Tibial artery (tissue), 4 donors: ENCODE measurements around the gene SYP.
A peak's percentile ranks its signal among the peaks of the same experiment; 100 is the strongest.

Experiments
- DNase-seq, 2 donors: peaks; one replicate each; pipeline ENCODE4 v3.0.0-alpha.2; 2019
- H3K27ac ChIP-seq, 2 donors: fragments of 200-600 bp; sonication (generic) in 1 of 2; 1 replicate in 1 of 2; 2 replicates in 1 of 2; pipeline ENCODE4 v1.5.1; 2018 to 2019; ENCODE audit warnings: mild to moderate bottlenecking in 1 of 2
- H3K27me3 ChIP-seq, 2 donors: fragments of 200-600 bp; sonication (generic) in 1 of 2; one replicate each; pipeline versions ENCODE4 v1.5.1 to v1.6.0; 2016 to 2019
- H3K36me3 ChIP-seq, 3 donors: fragments of 200-600 bp; sonication (generic) in 2 of 3; one replicate each; pipeline ENCODE4 v1.5.1; 2016 to 2019; ENCODE audit warnings: mild to moderate bottlenecking in 2 of 3
- H3K4me1 ChIP-seq, 4 donors: fragments of 200-600 bp; sonication (generic) in 2 of 4; 1 replicate in 3 of 4; 2 replicates in 1 of 4; pipeline ENCODE4 v1.5.1; 2016 to 2019
- H3K4me3 ChIP-seq, 2 donors: fragments of 200-600 bp; sonication (generic) in 1 of 2; 1 replicate in 1 of 2; 2 replicates in 1 of 2; pipeline ENCODE4 v1.5.1; 2018 to 2019; ENCODE audit warnings: mild to moderate bottlenecking in 2 of 2
- H3K9me3 ChIP-seq, 3 donors: fragments of 200-600 bp; sonication (generic) in 1 of 3; one replicate each; pipeline ENCODE4 v1.5.1; 2016 to 2019
- intact Hi-C: fragments of 100-400 bp; cut with DNase I; formaldehyde crosslinking; loops from one replicate; pipeline ENCODE4 v1.15.0; 2023; ENCODE audit warnings: low total_unique reads
- TF ChIP-seq, protein P1 (sequence below), 2 experiments: fragments of 200-600 bp in 1 of 2; fragments of 450-650 bp in 1 of 2; IDR thresholded peaks; one replicate each; pipeline ENCODE4 v1.5.1; 2017 to 2019; ENCODE audit warnings: antibody characterized with exemption in 2 of 2, mild to moderate bottlenecking in 1 of 2, moderate library complexity in 1 of 2

The SYP gene

DNA sequence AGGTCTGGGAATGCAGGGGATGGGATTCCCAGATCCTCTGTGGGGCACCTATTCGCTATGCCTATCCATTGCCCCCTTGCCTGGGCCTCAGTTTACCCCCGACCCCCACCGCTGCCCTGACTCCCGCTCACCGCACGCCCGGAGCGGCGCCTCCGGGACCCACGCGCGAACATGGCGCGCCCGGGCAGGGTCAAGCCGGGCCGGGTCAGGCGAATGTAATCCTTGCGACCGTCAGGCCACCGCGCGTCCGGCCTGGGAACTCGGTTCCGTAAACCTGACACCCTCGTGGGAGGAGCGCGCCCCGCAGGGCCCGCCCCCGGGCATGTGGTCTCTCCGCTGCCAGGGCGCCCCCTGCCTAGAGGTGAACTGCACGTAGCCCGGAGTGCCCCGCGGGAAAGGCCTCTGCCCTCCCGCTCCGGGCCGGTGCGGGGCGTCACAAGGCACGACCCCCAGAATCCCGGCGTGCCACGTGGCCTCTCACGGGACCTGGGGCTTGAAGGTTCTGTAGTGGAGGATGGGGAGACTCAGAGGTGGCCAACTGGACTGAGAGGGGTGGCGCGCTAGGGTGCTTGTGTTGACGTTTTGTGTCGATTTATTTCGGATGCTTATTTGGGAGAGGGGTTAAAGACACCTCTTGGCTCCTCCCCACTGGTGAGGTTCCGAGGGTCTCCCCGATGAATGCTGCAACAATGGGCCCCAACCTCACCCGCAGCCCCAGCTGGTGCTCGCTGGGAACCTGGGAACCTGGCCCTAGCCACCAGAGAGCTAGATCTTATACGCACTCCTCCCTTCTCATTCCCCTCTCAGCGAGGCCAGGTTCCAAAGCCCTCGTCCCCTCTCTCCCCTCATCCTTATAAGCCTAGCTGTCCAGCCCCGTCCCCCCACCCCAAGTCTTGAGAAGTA lies 13.6 kb downstream of the SYP start, which contains the start of gene PRICKLE3:
TSS of gene PRICKLE3 (minus strand) at position 249 of the 903 bp plus-strand sequence. CDS start at position 173, 76 bp downstream.
- Histone ChIP-seq H3K4me3 (peak within 1 kb of the TSS; percentile 61 to 64), H3K36me3 (peaks cover 0 to 8% (median 6%) of the 10 kb centered on the region in 3 donors), H3K4me1 (peaks cover 0 to 18% (median 7%) of the 10 kb centered on the region in 4 donors), H3K27ac (peak within 1 kb of the TSS; percentile 81 to 90), H3K27me3 (no peaks in the 10 kb centered on the region), H3K9me3 (no peaks in the 10 kb centered on the region)
- DNase-seq = peak; percentile 82 to 92
- intact Hi-C loops = no loop called here
- TF ChIP-seq, protein P1, sequence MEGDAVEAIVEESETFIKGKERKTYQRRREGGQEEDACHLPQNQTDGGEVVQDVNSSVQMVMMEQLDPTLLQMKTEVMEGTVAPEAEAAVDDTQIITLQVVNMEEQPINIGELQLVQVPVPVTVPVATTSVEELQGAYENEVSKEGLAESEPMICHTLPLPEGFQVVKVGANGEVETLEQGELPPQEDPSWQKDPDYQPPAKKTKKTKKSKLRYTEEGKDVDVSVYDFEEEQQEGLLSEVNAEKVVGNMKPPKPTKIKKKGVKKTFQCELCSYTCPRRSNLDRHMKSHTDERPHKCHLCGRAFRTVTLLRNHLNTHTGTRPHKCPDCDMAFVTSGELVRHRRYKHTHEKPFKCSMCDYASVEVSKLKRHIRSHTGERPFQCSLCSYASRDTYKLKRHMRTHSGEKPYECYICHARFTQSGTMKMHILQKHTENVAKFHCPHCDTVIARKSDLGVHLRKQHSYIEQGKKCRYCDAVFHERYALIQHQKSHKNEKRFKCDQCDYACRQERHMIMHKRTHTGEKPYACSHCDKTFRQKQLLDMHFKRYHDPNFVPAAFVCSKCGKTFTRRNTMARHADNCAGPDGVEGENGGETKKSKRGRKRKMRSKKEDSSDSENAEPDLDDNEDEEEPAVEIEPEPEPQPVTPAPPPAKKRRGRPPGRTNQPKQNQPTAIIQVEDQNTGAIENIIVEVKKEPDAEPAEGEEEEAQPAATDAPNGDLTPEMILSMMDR (IDR thresholded peaks at IDR 0.05) = no peak

DNA sequence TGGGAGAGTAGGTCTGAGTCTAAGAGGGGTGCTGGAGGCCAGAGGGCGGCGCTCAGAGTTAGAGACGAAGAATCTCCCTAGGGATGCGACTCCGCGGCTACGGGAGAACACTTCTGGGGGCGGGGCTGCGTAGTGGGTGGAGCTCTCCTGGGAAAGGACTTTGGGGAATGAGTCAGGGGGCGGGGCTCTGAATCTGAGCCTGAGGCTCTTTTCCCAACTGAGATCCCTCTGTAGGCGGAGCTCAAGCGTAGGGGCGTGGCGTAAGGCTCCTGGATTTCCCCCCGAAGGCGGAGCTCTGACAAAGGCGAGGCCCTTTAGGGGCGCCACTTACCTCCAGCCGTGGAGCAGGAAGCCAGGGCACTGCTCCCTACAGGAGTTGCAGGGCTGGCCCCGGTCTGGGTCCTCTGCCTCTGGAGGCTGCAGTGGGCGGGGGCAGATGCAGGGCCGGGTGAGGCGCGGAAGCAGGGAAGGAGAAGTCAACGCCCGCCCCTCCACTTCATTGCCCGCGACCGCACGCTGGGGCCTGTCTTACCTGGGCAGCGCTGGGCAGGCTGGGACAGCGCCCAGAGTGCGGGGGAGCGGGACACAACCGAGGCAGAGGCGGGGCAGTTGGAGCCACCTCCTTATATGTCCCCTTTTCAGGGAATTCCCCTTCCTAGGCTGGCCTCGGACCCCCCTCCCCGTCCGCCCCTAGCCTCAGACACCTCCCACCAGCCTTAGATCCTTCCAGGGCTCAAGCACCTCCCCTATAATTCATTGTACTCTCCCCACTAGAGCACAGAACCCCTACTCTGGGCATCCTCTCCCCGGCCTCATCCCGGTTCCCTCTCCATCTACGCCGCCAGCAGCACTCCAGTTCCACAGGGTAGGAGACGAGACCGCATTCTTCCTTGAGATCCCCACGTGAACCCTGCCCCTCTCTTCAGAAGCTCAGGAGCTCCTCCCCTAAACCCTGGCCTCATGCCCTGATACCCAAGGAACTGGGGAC lies 15.4 kb downstream of the SYP start:
- Histone ChIP-seq H3K9me3 (no peaks in the 10 kb centered on the region), H3K4me1 (peaks cover 0 to 18% (median 7%) of the 10 kb centered on the region in 4 donors), H3K4me3 (peak overlapping the region; percentile 61 to 64), H3K36me3 (peaks cover 0 to 16% (median 6%) of the 10 kb centered on the region in 3 donors), H3K27me3 (no peaks in the 10 kb centered on the region), H3K27ac (peak overlapping the region; percentile 81 to 90)
- TF ChIP-seq, protein P1 (IDR thresholded peaks at IDR 0.05) = no peak
- peak; percentile 92 to 97 for DNase-seq
- intact Hi-C loops = no loop called here

DNA sequence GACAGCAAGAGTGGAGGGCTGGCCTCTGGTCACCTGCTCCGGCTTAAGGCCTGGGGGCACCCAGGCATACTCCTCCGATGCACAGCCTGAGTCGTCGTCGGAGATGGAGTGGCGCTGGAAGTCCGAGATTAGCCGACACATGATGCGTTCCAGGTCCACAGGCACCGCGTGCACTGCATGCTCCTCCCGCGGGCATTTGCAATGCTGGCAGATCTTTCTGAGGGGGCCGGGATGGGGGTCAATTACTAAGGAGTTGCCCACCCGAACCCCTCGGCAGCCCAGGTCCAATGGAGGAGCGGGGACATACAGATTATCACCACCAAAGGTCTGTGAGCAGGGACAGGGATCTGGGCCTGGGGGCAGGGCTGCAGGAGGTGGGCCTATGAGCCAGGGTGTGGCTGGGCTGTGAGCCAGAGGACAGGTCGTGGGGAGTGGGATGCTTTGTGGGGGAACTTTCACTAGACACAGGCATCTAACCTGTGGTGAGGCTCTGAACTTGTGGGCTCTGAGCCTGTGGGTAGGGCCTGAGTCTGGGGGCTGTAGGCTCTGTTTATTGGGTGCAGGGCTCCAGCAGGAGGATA lies 16.2 kb downstream of the SYP start:
- no peak for DNase-seq
- intact Hi-C loops = no loop called here
- Histone ChIP-seq H3K9me3 (no peaks in the 10 kb centered on the region), H3K36me3 (peaks cover 0 to 24% (median 6%) of the 10 kb centered on the region in 3 donors), H3K4me3 (peak overlapping the region; percentile 61 to 64), H3K27ac (peak overlapping the region; percentile 81 to 90), H3K27me3 (no peaks in the 10 kb centered on the region), H3K4me1 (peaks cover 0 to 18% (median 7%) of the 10 kb centered on the region in 4 donors)
- TF ChIP-seq, protein P1 (IDR thresholded peaks at IDR 0.05) = no peak

DNA sequence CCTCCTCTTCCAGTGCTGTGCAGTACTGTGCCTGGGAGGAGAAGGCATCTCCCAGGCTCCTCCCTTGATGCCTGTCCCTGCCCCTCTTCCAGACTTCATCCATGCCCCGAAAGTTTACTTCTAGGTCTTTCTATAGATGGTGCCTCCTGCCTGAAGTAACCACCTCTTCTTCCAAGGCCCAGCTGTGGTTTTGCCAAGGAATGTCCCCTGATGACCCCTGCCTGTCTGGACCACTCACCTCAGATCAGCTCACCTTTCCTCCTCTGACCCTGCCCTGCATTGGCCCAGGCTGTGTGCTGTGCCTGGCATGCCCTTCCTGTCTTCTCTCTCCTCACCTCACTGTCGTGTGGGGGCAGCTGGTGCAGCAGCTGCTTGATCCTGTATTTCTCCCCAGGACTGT lies 20.6 kb downstream of the SYP start:
- Histone ChIP-seq H3K4me1 (peaks cover 0 to 10% (median 3%) of the 10 kb centered on the region in 4 donors), H3K27me3 (no peaks in the 10 kb centered on the region), H3K27ac (no peak overlapping the region), H3K9me3 (no peaks in the 10 kb centered on the region), H3K36me3 (peaks cover 0 to 55% (median 28%) of the 10 kb centered on the region in 3 donors), H3K4me3 (no peak overlapping the region)
- TF ChIP-seq, protein P1 (IDR thresholded peaks at IDR 0.05) = no peak
- no peak for DNase-seq
- intact Hi-C loops = no loop called here

DNA sequence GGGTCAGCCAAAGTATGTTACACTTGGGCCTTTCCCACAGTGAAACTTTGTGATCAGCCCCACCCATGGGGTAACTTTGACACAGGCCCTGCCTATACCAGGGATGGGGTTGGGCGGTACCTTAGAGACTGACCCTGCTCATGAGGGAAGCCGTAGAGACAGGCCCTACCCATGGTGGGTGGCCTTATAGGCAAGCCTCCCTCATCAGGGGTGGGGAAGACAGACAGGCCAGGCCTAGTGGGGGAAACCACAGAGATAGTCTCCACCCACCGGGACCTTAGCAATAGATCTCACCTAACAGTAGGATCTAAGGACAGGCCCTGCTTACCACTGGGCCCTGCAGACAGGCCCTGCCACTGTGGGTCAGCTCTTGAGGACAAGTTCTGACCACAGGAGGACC lies 21.5 kb downstream of the SYP start:
- intact Hi-C loops = no loop called here
- Histone ChIP-seq H3K9me3 (no peaks in the 10 kb centered on the region), H3K4me3 (no peak overlapping the region), H3K36me3 (peaks cover 0 to 58% (median 26%) of the 10 kb centered on the region in 3 donors), H3K27me3 (no peaks in the 10 kb centered on the region), H3K27ac (no peak overlapping the region), H3K4me1 (peaks cover 0 to 9% (median 3%) of the 10 kb centered on the region in 4 donors)
- no peak for DNase-seq
- TF ChIP-seq, protein P1 (IDR thresholded peaks at IDR 0.05) = no peak
